ENCODE measurements around the gene DENND1B. TPM values are rescaled to one million over a fixed set of nuclear protein-coding genes. Genes with fewer than 3 reads are reported as not detected.

The DENND1B gene
- total RNA-seq, 1 experiment from 2014 or later, result 6.3 TPM

DNA sequence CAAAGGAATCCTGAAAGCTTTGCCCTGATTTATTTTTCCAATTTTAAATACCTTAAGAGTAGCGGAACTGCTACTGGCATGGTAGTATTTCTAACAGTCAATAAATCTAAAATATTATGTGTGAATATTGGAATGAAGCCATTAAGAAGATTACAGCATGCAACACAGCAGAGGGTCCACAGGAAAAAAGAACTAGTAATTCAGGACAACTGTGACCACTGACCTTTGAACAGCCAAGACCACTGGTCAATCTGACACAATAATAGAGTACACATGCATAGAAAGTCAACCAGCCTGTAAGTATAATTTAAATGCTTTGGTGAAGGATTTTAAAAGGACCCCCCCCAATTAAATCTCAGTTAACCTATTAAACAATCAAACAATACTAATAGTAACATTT lies 171.0 kb downstream of the DENND1B start:
- H3K18ac ChIP-seq (ENCODE audit: insufficient read length, low read depth, low read length), result no peak overlapping the region
- no peak overlapping the region for H3K23ac ChIP-seq (ENCODE audit: insufficient read length, low read depth, low read length)
- no peaks in the 10 kb centered on the region for H3K9me3 Mint-ChIP-seq
- H3K23me2 ChIP-seq (ENCODE audit: insufficient read length, low read depth, low read length, poor library complexity, severe bottlenecking), result no peaks in the 10 kb centered on the region
- no peak overlapping the region for H2BK120ac ChIP-seq (ENCODE audit: low read depth, low read length, poor library complexity, severe bottlenecking)
- H2BK20ac ChIP-seq (ENCODE audit: low read depth, low read length, poor library complexity, severe bottlenecking), result no peak overlapping the region
- no peak overlapping the region for H3K4me3 Mint-ChIP-seq
- H2BK15ac ChIP-seq (ENCODE audit: low read depth, low read length), result no peak overlapping the region
- no peak overlapping the region for H4K91ac ChIP-seq (ENCODE audit: insufficient read length, low read depth, low read length)
- H3K79me1 ChIP-seq (ENCODE audit: insufficient read depth, low read depth, low read length, poor library complexity, severe bottlenecking), result no peaks in the 10 kb centered on the region
- H4K20me1 ChIP-seq (ENCODE audit: control insufficient read depth, insufficient read depth, insufficient read length), result no peaks in the 10 kb centered on the region
- no peak overlapping the region for H3K4me2 ChIP-seq (ENCODE audit: insufficient read depth, insufficient read length, low read length)
- no peaks in the 10 kb centered on the region for H3K36me3 Mint-ChIP-seq (ENCODE audit: insufficient read depth in 1 of 3, low read depth in 3 of 3)
- H3K14ac ChIP-seq (ENCODE audit: insufficient read depth, low read length), result no peak overlapping the region
- no peaks in the 10 kb centered on the region for H3K4me1 Mint-ChIP-seq
- H2AFZ ChIP-seq (ENCODE audit: low read length), result no peak overlapping the region
- no peaks in the 10 kb centered on the region for H3K9me3 ChIP-seq (ENCODE audit: control insufficient read depth, low read depth, low read length)
- TF ChIP-seq, protein P1, sequence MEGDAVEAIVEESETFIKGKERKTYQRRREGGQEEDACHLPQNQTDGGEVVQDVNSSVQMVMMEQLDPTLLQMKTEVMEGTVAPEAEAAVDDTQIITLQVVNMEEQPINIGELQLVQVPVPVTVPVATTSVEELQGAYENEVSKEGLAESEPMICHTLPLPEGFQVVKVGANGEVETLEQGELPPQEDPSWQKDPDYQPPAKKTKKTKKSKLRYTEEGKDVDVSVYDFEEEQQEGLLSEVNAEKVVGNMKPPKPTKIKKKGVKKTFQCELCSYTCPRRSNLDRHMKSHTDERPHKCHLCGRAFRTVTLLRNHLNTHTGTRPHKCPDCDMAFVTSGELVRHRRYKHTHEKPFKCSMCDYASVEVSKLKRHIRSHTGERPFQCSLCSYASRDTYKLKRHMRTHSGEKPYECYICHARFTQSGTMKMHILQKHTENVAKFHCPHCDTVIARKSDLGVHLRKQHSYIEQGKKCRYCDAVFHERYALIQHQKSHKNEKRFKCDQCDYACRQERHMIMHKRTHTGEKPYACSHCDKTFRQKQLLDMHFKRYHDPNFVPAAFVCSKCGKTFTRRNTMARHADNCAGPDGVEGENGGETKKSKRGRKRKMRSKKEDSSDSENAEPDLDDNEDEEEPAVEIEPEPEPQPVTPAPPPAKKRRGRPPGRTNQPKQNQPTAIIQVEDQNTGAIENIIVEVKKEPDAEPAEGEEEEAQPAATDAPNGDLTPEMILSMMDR (conservative IDR thresholded peaks at IDR 0.05), result no peak
- H2BK5ac ChIP-seq (ENCODE audit: insufficient read length, low read length), result no peak overlapping the region
- H3K27me3 ChIP-seq (ENCODE audit: insufficient read depth, low read length), result no peaks in the 10 kb centered on the region
- H3T11ph ChIP-seq (ENCODE audit: low read length), result no peak overlapping the region
- no peaks in the 10 kb centered on the region for H3K79me2 ChIP-seq (ENCODE audit: insufficient read depth, low read length)
- no peak overlapping the region for H2AK5ac ChIP-seq (ENCODE audit: insufficient read length, low read length)
- no peak overlapping the region for H3K27ac ChIP-seq (ENCODE audit: insufficient read length, low read depth, low read length)
- H4K8ac ChIP-seq (replicated peaks; ENCODE audit: insufficient read length, low read depth, low read length), result no peak overlapping the region
- no peaks in the 10 kb centered on the region for H3K4me1 ChIP-seq (ENCODE audit: insufficient read depth, low read length)
- H3K27me3 Mint-ChIP-seq (ENCODE audit: low read depth), result no peaks in the 10 kb centered on the region
- H3K4ac ChIP-seq (ENCODE audit: low read depth, low read length), result no peak overlapping the region
- no peak overlapping the region for H2BK12ac ChIP-seq (ENCODE audit: insufficient read length, low read depth, low read length)
- no peak overlapping the region for H3K56ac ChIP-seq (ENCODE audit: insufficient read length, low read depth, low read length)
- no peak overlapping the region for H3K27ac Mint-ChIP-seq
- H3K9ac ChIP-seq (ENCODE audit: extremely low read depth, insufficient read length, low read length), result no peak overlapping the region
- WGBS (ENCODE audit: extremely low coverage, insufficient read length, low lambda C conversion rate), result no CpG with 5 or more reads among the region's 1 CpG
- no peak overlapping the region for H4K5ac ChIP-seq (ENCODE audit: insufficient read length, low read depth, low read length)
- DNase-seq, result no peak
